OCI-LY3 (cell line): ENCODE measurements around the gene IGFBP7.

Experiments
- CTCF ChIP-seq: fragments of 200-600, 300-600 bp; sonication (generic); IDR thresholded peaks from 2 replicates; pipeline ENCODE4 v1.5.1; 2014; ENCODE audit warnings: antibody characterized with exemption, low read length, low read depth
- EZH2phosphoT487 ChIP-seq: fragments of 200-600 bp; shearing (Covaris generic); IDR thresholded peaks from 2 replicates; pipeline ENCODE4 v1.6.1; 2018; ENCODE audit warnings: antibody characterized with exemption, mixed run types, low read depth

- no peak for TF ChIP-seq CTCF
- no peak for TF ChIP-seq EZH2phosphoT487
Measured at GRCh38 chr4:57132743-57133137, 22.6 kb upstream of the IGFBP7 start.
